ENCODE measurements around the gene KCNN3. TPM values are rescaled to one million over a fixed set of nuclear protein-coding genes. Genes with fewer than 3 reads are reported as not detected.

Gene KCNN3
- total and polyA plus RNA-seq, 8 donors = 1.9 to 3.1 (median 2.3) TPM

GRCh38 chr1:154747380-154747739, 122.7 kb downstream of the KCNN3 start:
- Histone ChIP-seq H3K9me3 (no peaks in the 10 kb centered on the region), H3K4me1 (peaks cover 11 to 19% of the 10 kb centered on the region in 2 donors), H3K27me3 (no peaks in the 10 kb centered on the region), H3K27ac (no peak overlapping the region), H3K4me3 (no peak overlapping the region), H3K36me3 (no peaks in the 10 kb centered on the region)
- DNase-seq (no peak), ATAC-seq (no peak)
- intact Hi-C loops (cut with DNase I) = no loop called here
- TF ChIP-seq CTCF (IDR thresholded peaks at IDR 0.05) = no peak

- no peak for DNase-seq
- H3K4me3 ChIP-seq = no peak overlapping the region
- H3K4me1 ChIP-seq = peaks cover 11 to 19% of the 10 kb centered on the region in 2 donors
- no peak for TF ChIP-seq CTCF (IDR thresholded peaks at IDR 0.05)
- no peak for ATAC-seq
- no peak overlapping the region for H3K27ac ChIP-seq
- H3K9me3 ChIP-seq = no peaks in the 10 kb centered on the region
- H3K36me3 ChIP-seq = no peaks in the 10 kb centered on the region
- intact Hi-C loops (cut with DNase I) = no loop called here
- H3K27me3 ChIP-seq = no peaks in the 10 kb centered on the region
Measured at GRCh38 chr1:154746622-154747299, 123.3 kb downstream of the KCNN3 start.

GRCh38 chr1:154745750-154746425, 124.2 kb downstream of the KCNN3 start:
- H3K27ac ChIP-seq = no peak overlapping the region
- peaks cover 11 to 19% of the 10 kb centered on the region in 2 donors for H3K4me1 ChIP-seq
- ATAC-seq (no peak), DNase-seq (no peak)
- H3K27me3 ChIP-seq = no peaks in the 10 kb centered on the region
- H3K36me3 ChIP-seq = no peaks in the 10 kb centered on the region
- intact Hi-C loops (cut with DNase I) = no loop called here
- no peaks in the 10 kb centered on the region for H3K9me3 ChIP-seq
- no peak for TF ChIP-seq CTCF (IDR thresholded peaks at IDR 0.05)
- H3K4me3 ChIP-seq = no peak overlapping the region

- no peaks in the 10 kb centered on the region for H3K27me3 ChIP-seq
- H3K4me3 ChIP-seq = no peak overlapping the region
- H3K27ac ChIP-seq = no peak overlapping the region
- no peak for TF ChIP-seq CTCF (IDR thresholded peaks at IDR 0.05)
- peak in 2 of 4 donors; percentile 49 to 80 for DNase-seq
- intact Hi-C loops (cut with DNase I) = no loop called here
- no peak for ATAC-seq
- no peaks in the 10 kb centered on the region for H3K36me3 ChIP-seq
- H3K4me1 ChIP-seq = peaks cover 11 to 19% of the 10 kb centered on the region in 2 donors
- no peaks in the 10 kb centered on the region for H3K9me3 ChIP-seq
Measured at GRCh38 chr1:154745286-154745731, 124.8 kb downstream of the KCNN3 start.

GRCh38 chr1:154744352-154745035, 125.6 kb downstream of the KCNN3 start:
- no peaks in the 10 kb centered on the region for H3K9me3 ChIP-seq
- H3K27ac ChIP-seq = no peak overlapping the region
- no peaks in the 10 kb centered on the region for H3K27me3 ChIP-seq
- TF ChIP-seq CTCF (IDR thresholded peaks at IDR 0.05) = no peak
- DNase-seq (no peak), ATAC-seq (no peak)
- peaks cover 11 to 19% of the 10 kb centered on the region in 2 donors for H3K4me1 ChIP-seq
- no peaks in the 10 kb centered on the region for H3K36me3 ChIP-seq
- intact Hi-C loops (cut with DNase I) = no loop called here
- H3K4me3 ChIP-seq = no peak overlapping the region

All from left lung (tissue), 10 donors.